PC-3 (cell line): ENCODE data around the gene RABL6.

Experiments
- CTCF ChIP-seq: fragments of 300-600 bp; sonication (generic); conservative IDR thresholded peaks from 2 replicates; pipeline ENCODE4 v1.5.1; 2017; ENCODE audit warnings: antibody characterized with exemption, low read depth, mild to moderate bottlenecking, low read length
- EZH2 ChIP-seq: fragments of 300-600 bp; sonication (generic); IDR thresholded peaks from one replicate; pipeline ENCODE4 v1.6.1; 2017; ENCODE audit warnings: antibody characterized with exemption, mild to moderate bottlenecking, low read length; ENCODE audit not compliant: unreplicated experiment

GRCh38 chr9:136858452-136858843, 50.7 kb downstream of the RABL6 start:
- no peak for TF ChIP-seq CTCF
- no peak for TF ChIP-seq EZH2
